SU-DHL-6 (cell line): ENCODE measurements around the gene INPP4A.

Experiments
- H2AFZ ChIP-seq: fragments of 200-600 bp; sonication (generic); 2 replicates; pipeline ENCODE4 v1.6.1; 2014; ENCODE audit warnings: low read depth, mild to moderate bottlenecking, moderate library complexity, mixed read lengths, antibody characterized with exemption, low read length; ENCODE audit not compliant: severe bottlenecking
- H3F3A ChIP-seq: fragments of 200-600 bp; shearing (Covaris generic); 2 replicates; pipeline ENCODE4 v1.6.0; 2016; ENCODE audit warnings: antibody characterized with exemption, mild to moderate bottlenecking; ENCODE audit not compliant: insufficient read depth
- H3K27ac ChIP-seq: fragments of 200-600 bp; sonication (generic); 2 replicates; pipeline ENCODE4 v1.5.1; 2016; ENCODE audit warnings: low read depth, mild to moderate bottlenecking, low read length, moderate library complexity, mixed read lengths
- H3K27me3 ChIP-seq: fragments of 200-600 bp; sonication (generic), shearing (Covaris generic); 2 replicates; pipeline ENCODE4 v1.6.0; 2014; ENCODE audit warnings: mild to moderate bottlenecking, low read length
- H3K36me3 ChIP-seq: fragments of 200-600 bp; sonication (generic); 2 replicates; pipeline ENCODE4 v1.6.1; 2014; ENCODE audit warnings: mild to moderate bottlenecking, low read length, mixed read lengths
- H3K4me2 ChIP-seq: fragments of 300-600, 200-600 bp; shearing (Covaris generic), sonication (generic); 2 replicates; pipeline ENCODE4 v1.6.0; 2014; ENCODE audit warnings: low read length, low read depth, mild to moderate bottlenecking; ENCODE audit not compliant: poor library complexity, severe bottlenecking
- H3K4me3 ChIP-seq: fragments of 200-600 bp; sonication (generic); 2 replicates; pipeline ENCODE4 v1.5.1; 2014; ENCODE audit warnings: antibody characterized with exemption, low read length, mild to moderate bottlenecking, mixed read lengths; ENCODE audit not compliant: insufficient read depth, poor library complexity, severe bottlenecking
- H3K79me2 ChIP-seq: fragments of 200-600 bp; sonication (generic); 2 replicates; pipeline ENCODE4 v1.6.1; 2014; ENCODE audit warnings: mild to moderate bottlenecking, low read length, moderate library complexity; ENCODE audit not compliant: insufficient read depth
- H3K9ac ChIP-seq: fragments of 200-600 bp; sonication (generic); 2 replicates; pipeline ENCODE4 v1.7.0; 2014; ENCODE audit warnings: mild to moderate bottlenecking, low read length
- H3K9me2 ChIP-seq: fragments of 200-600 bp; sonication (generic); replicated peaks from 2 replicates; pipeline ENCODE4 v1.6.1; 2014; ENCODE audit warnings: low read length; ENCODE audit not compliant: insufficient read depth
- H3K9me3 ChIP-seq: fragments of 200-600 bp; sonication (generic); 2 replicates; pipeline ENCODE4 v1.6.1; 2014; ENCODE audit warnings: low read length, mixed read lengths; ENCODE audit not compliant: insufficient read depth
- H4K20me1 ChIP-seq: fragments of 200-600 bp; sonication (generic); 2 replicates; pipeline ENCODE4 v1.6.1; 2014; ENCODE audit warnings: low read depth, mild to moderate bottlenecking, antibody characterized with exemption, low read length, moderate library complexity, mixed read lengths
- EZH2phosphoT487 ChIP-seq: fragments of 200-600 bp; sonication (generic), shearing (Covaris generic); conservative IDR thresholded peaks from 2 replicates; pipeline ENCODE4 v1.6.1; 2018; ENCODE audit warnings: mild to moderate bottlenecking, antibody characterized with exemption, low read length, moderate library complexity, mixed read lengths
- TF ChIP-seq, protein P1 (sequence below): fragments of 200-600 bp; sonication (generic); IDR thresholded peaks from one replicate; pipeline ENCODE4 v1.5.1; 2017; ENCODE audit warnings: antibody characterized with exemption, mild to moderate bottlenecking, low read length, moderate library complexity; ENCODE audit not compliant: insufficient read depth, poor library complexity, severe bottlenecking

The INPP4A gene

DNA sequence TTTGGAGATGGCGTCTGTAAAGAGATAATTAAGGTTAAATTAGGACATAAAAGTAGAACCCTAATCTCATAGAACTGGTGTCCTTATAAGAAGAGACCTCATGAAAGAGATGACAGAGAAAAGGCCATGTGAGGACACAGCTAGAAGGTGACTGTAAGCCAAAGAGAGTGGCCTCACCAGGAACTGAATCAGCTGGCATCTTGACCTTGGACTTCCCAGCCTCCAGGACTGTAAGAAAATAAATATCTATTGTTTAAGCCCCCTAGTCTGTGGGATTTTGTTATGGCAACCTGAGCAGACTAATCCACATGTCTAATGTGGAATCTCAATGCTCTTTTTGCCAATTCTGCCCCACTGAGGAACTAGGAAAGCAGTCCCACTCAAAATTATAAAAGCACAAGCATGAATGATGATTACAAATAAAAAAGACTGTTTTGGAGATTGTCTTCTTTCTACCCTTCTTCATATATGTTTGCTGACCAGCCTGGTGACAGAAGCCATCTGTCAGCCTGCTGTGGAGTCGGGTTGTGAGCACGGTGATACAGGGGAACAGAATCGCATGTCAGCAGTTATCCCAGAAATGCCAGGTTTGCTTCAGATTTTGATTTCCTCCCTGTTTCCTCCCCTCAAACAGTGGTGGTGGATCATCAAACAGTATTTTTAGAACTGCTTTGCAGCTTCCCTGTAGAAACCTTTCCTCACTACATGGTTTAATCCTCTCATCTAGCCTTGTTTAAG is 54.2 kb downstream of the INPP4A start:
- Histone ChIP-seq H3K9ac (no peak overlapping the region), H3K9me3 (peaks cover 10% of the 10 kb centered on the region; the same call in 1 of the 2 replicates), H3K36me3 (no peaks in the 10 kb centered on the region), H3K27ac (no peak overlapping the region), H4K20me1 (no peaks in the 10 kb centered on the region), H3K9me2 (no peaks in the 10 kb centered on the region), H2AFZ (no peak overlapping the region), H3K4me2 (no peak overlapping the region), H3K27me3 (no peaks in the 10 kb centered on the region), H3F3A (no peaks in the 10 kb centered on the region), H3K79me2 (no peaks in the 10 kb centered on the region), H3K4me3 (no peak overlapping the region)
- TF ChIP-seq, protein P1, sequence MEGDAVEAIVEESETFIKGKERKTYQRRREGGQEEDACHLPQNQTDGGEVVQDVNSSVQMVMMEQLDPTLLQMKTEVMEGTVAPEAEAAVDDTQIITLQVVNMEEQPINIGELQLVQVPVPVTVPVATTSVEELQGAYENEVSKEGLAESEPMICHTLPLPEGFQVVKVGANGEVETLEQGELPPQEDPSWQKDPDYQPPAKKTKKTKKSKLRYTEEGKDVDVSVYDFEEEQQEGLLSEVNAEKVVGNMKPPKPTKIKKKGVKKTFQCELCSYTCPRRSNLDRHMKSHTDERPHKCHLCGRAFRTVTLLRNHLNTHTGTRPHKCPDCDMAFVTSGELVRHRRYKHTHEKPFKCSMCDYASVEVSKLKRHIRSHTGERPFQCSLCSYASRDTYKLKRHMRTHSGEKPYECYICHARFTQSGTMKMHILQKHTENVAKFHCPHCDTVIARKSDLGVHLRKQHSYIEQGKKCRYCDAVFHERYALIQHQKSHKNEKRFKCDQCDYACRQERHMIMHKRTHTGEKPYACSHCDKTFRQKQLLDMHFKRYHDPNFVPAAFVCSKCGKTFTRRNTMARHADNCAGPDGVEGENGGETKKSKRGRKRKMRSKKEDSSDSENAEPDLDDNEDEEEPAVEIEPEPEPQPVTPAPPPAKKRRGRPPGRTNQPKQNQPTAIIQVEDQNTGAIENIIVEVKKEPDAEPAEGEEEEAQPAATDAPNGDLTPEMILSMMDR = no peak
- TF ChIP-seq EZH2phosphoT487 = no peak

GRCh38 chr2:98500561-98500960 is 55.9 kb downstream of the INPP4A start:
- H4K20me1 ChIP-seq = no peaks in the 10 kb centered on the region
- H3K4me3 ChIP-seq = no peak overlapping the region
- no peaks in the 10 kb centered on the region for H3K9me2 ChIP-seq
- no peaks in the 10 kb centered on the region for H3K27me3 ChIP-seq
- no peak overlapping the region for H3K27ac ChIP-seq
- no peak overlapping the region for H3K4me2 ChIP-seq
- H3K9ac ChIP-seq = no peak overlapping the region
- no peaks in the 10 kb centered on the region for H3K79me2 ChIP-seq
- no peak for TF ChIP-seq EZH2phosphoT487
- TF ChIP-seq, protein P1 = no peak
- no peaks in the 10 kb centered on the region for H3F3A ChIP-seq
- no peak overlapping the region for H2AFZ ChIP-seq
- H3K36me3 ChIP-seq = no peaks in the 10 kb centered on the region
- no peaks in the 10 kb centered on the region; the same call in 1 of the 2 replicates for H3K9me3 ChIP-seq

- Histone ChIP-seq H3K4me3 (no peak overlapping the region), H3K79me2 (no peaks in the 10 kb centered on the region), H3K27ac (no peak overlapping the region), H3K9me3 (no peaks in the 10 kb centered on the region; the same call in 1 of the 2 replicates), H3K9me2 (no peaks in the 10 kb centered on the region), H4K20me1 (no peaks in the 10 kb centered on the region), H3K4me2 (no peak overlapping the region), H2AFZ (no peak overlapping the region), H3K27me3 (no peaks in the 10 kb centered on the region), H3K9ac (no peak overlapping the region), H3F3A (no peaks in the 10 kb centered on the region), H3K36me3 (no peaks in the 10 kb centered on the region)
- TF ChIP-seq EZH2phosphoT487 = no peak
- TF ChIP-seq, protein P1 = no peak
Measured at GRCh38 chr2:98501223-98501622, 56.6 kb downstream of the INPP4A start.
